ENCODE results near the gene TPSG1. TPM values are rescaled to one million over a fixed set of nuclear protein-coding genes. Genes with fewer than 3 reads are reported as not detected.

The TPSG1 gene
- total and polyA plus RNA-seq, 2 of the 13 experiments (the other 11 are each of a cell fraction or from before 2014, with no cell fraction given), result not detected

- no peak for TF ChIP-seq ZNF318 (CRISPR knock-in tag; IDR thresholded peaks at IDR 0.05)
These were observed 10.3 kb downstream of the TPSG1 start (continued) for GRCh38 chr16:1214719-1215118.

- H3K79me2 ChIP-seq (ENCODE audit: insufficient read depth, low read length), result no peaks in the 10 kb centered on the region
- in situ Hi-C loops (cut with HindIII; ENCODE audit: extremely low pct_ligation_motif_present, low pct_unique_long_range_greater_than_20kb), result loop anchor here (25.0 kb wide), 1 partner anchor 402 kb away; the partner anchor contains the start of gene GNG13
- BruUV-seq (replicated peaks), result no TSS peak
- H4K20me1 ChIP-seq (ENCODE audit: insufficient read depth, low read length), result no peaks in the 10 kb centered on the region
- ChIA-PET POLR2A (no interaction called here), CTCF (ENCODE audit: low intra/inter-chr PET ratio, low total read pairs) (no interaction called here)
- H3K27ac ChIP-seq (ENCODE audit: extremely low read length, insufficient read depth, low read length), result no peak overlapping the region
- no peak overlapping the region for H3K4me3 ChIP-seq (replicated peaks in 1 of 3; ENCODE audit: insufficient read depth in 1 of 3, low read depth in 2 of 3, low read length in 3 of 3)
- no peak for TF ChIP-seq YEATS2 (CRISPR knock-in tag; IDR thresholded peaks at IDR 0.05; ENCODE audit: borderline replicate concordance)
- 0 out of 2 replicates have a peak, but pooled peaks have one; percentile 25 for TF ChIP-seq CREB1 (IDR thresholded peaks at IDR 0.05)
- no peak for TF ChIP-seq CREB1 (CRISPR knock-in tag; IDR thresholded peaks at IDR 0.05)
- ATAC-seq (no peak), FAIRE-seq (no peak), DNase-seq (ENCODE audit: low spot score) (no peak)
- no peak overlapping the region for H3K4me2 ChIP-seq (ENCODE audit: low read depth, low read length)
- WGBS (ENCODE audit: low lambda C conversion rate), result 59% methylated on average over 19 of the region's 25 CpGs
- no peaks in the 10 kb centered on the region for H3K4me1 ChIP-seq (ENCODE audit: insufficient read depth, low read length)
- no peak overlapping the region for H3K9ac ChIP-seq (ENCODE audit: insufficient read depth, low read depth, low read length)
- H2AFZ ChIP-seq (ENCODE audit: low read length), result no peak overlapping the region
- H3K36me3 ChIP-seq (replicated peaks in 1 of 2; ENCODE audit: control insufficient read depth in 1 of 2, insufficient read depth in 2 of 2, low read length in 2 of 2), result no peaks in the 10 kb centered on the region
- no peaks in the 10 kb centered on the region for H3K27me3 ChIP-seq (ENCODE audit: control insufficient read depth in 1 of 2, insufficient read depth in 2 of 2, low read length in 2 of 2)
- intact Hi-C loops (cut with micrococcal nuclease; ENCODE audit: unreplicated experiment), result no loop called here
- no peaks in the 10 kb centered on the region for H3K9me3 ChIP-seq (ENCODE audit: low read length)
These were observed 11.2 kb downstream of the TPSG1 start for GRCh38 chr16:1213796-1214372.

Measured in HepG2 (cell line).